Activated naive CD4-positive, alpha-beta T cell treated with anti-CD3 and anti-CD28 coated beads, Interleukin-2, amount 10 ng/mL, durations not matched to agents 7 days and 5 days (primary cell): Measurements from ENCODE around the gene WIPF1.

Source experiments
- CTCF ChIA-PET: fragments of 350-600 bp; sonication (Branson Sonifier 250); formaldehyde crosslinking; loops from one replicate; lab custom pipeline; 2021; ENCODE audit warnings: antibody characterized with exemption; lab: Charles Lee
- DNase-seq: peaks from one replicate; pipeline ENCODE4 v3.0.0-alpha.2; 2020
- H3K27ac Mint-ChIP-seq: one replicate; pipeline ENCODE4 v1.8.0; 2021; ENCODE audit warnings: mild to moderate bottlenecking, moderate library complexity, mixed read lengths
- H3K27me3 Mint-ChIP-seq: one replicate; pipeline ENCODE4 v1.8.0; 2021; ENCODE audit warnings: mild to moderate bottlenecking, mixed read lengths
- H3K36me3 Mint-ChIP-seq: one replicate; pipeline ENCODE4 v1.8.0; 2021; ENCODE audit warnings: mixed read lengths
- H3K4me1 Mint-ChIP-seq: one replicate; pipeline ENCODE4 v1.8.0; 2021; ENCODE audit warnings: mixed read lengths
- H3K4me3 Mint-ChIP-seq: one replicate; pipeline ENCODE4 v1.8.0; 2021; ENCODE audit warnings: mild to moderate bottlenecking, moderate library complexity, mixed read lengths
- H3K9me3 Mint-ChIP-seq: one replicate; pipeline ENCODE4 v1.8.0; 2021; ENCODE audit warnings: mixed read lengths

WIPF1 gene

GRCh38 chr2:174522553-174522952 is 75.1 kb downstream of the WIPF1 start:
- Mint-ChIP-seq H3K4me3 (no peak overlapping the region), H3K4me1 (peaks cover 23% of the 10 kb centered on the region), H3K27ac (no peak overlapping the region), H3K27me3 (peaks cover 7% of the 10 kb centered on the region), H3K9me3 (peaks cover 5% of the 10 kb centered on the region), H3K36me3 (peaks cover under 1% of the 10 kb centered on the region)
- no peak for DNase-seq
- CTCF ChIA-PET = interaction anchor here (0.6 to 5.3 kb wide), 4 partner anchors 43 to 66 kb away, joined by 3 to 53 read pairs (median 3); no protein-coding TSS in a partner anchor

- Mint-ChIP-seq H3K27me3 (peaks cover 3% of the 10 kb centered on the region), H3K36me3 (peaks cover 1% of the 10 kb centered on the region), H3K4me1 (peaks cover 25% of the 10 kb centered on the region), H3K27ac (no peak overlapping the region), H3K4me3 (no peak overlapping the region), H3K9me3 (peaks cover 7% of the 10 kb centered on the region)
- no peak for DNase-seq
- CTCF ChIA-PET = interaction anchor here (3.2 kb wide), 1 partner anchor 55 kb away, joined by 13 read pairs; no protein-coding TSS in a partner anchor
These were observed 79.2 kb downstream of the WIPF1 start for GRCh38 chr2:174518395-174518794.

GRCh38 chr2:174516501-174517378 is 80.9 kb downstream of the WIPF1 start:
- peaks cover 24% of the 10 kb centered on the region for H3K4me1 Mint-ChIP-seq
- no peak overlapping the region for H3K4me3 Mint-ChIP-seq
- H3K27ac Mint-ChIP-seq = no peak overlapping the region
- peaks cover 3% of the 10 kb centered on the region for H3K27me3 Mint-ChIP-seq
- peaks cover 4% of the 10 kb centered on the region for H3K36me3 Mint-ChIP-seq
- CTCF ChIA-PET = interaction anchor here (0.6 to 3.2 kb wide), 2 partner anchors 16 to 53 kb away, joined by 3 to 13 read pairs; no protein-coding TSS in a partner anchor
- DNase-seq = no peak
- H3K9me3 Mint-ChIP-seq = peaks cover 19% of the 10 kb centered on the region

GRCh38 chr2:174512345-174512744 is 85.3 kb downstream of the WIPF1 start:
- H3K4me3 Mint-ChIP-seq = no peak overlapping the region
- CTCF ChIA-PET = interaction anchor here (1.0 kb wide), 1 partner anchor 49 kb away, joined by 3 read pairs; no protein-coding TSS in a partner anchor
- H3K27me3 Mint-ChIP-seq = no peaks in the 10 kb centered on the region
- H3K9me3 Mint-ChIP-seq = peaks cover 51% of the 10 kb centered on the region
- DNase-seq = no peak
- H3K36me3 Mint-ChIP-seq = peaks cover 16% of the 10 kb centered on the region
- H3K27ac Mint-ChIP-seq = no peak overlapping the region
- peaks cover 17% of the 10 kb centered on the region for H3K4me1 Mint-ChIP-seq

- H3K27ac Mint-ChIP-seq = no peak overlapping the region
- peaks cover 56% of the 10 kb centered on the region for H3K9me3 Mint-ChIP-seq
- no peak overlapping the region for H3K4me3 Mint-ChIP-seq
- H3K36me3 Mint-ChIP-seq = peaks cover 16% of the 10 kb centered on the region
- CTCF ChIA-PET = interaction anchor here (1.0 kb wide), 1 partner anchor 48 kb away, joined by 3 read pairs; no protein-coding TSS in a partner anchor
- DNase-seq = no peak
- no peaks in the 10 kb centered on the region for H3K27me3 Mint-ChIP-seq
- peaks cover 13% of the 10 kb centered on the region for H3K4me1 Mint-ChIP-seq
These were observed 85.9 kb downstream of the WIPF1 start for GRCh38 chr2:174511580-174512260.

GRCh38 chr2:174510583-174511189 is 86.9 kb downstream of the WIPF1 start:
- no peak overlapping the region for H3K27ac Mint-ChIP-seq
- H3K9me3 Mint-ChIP-seq = peaks cover 58% of the 10 kb centered on the region
- peaks cover 15% of the 10 kb centered on the region for H3K36me3 Mint-ChIP-seq
- no peak for DNase-seq
- CTCF ChIA-PET = interaction anchor here (1.2 kb wide), 1 partner anchor 17 kb away, joined by 4 read pairs; no protein-coding TSS in a partner anchor
- no peaks in the 10 kb centered on the region for H3K27me3 Mint-ChIP-seq
- H3K4me3 Mint-ChIP-seq = no peak overlapping the region
- H3K4me1 Mint-ChIP-seq = peaks cover 7% of the 10 kb centered on the region
